HepG2 (cell line): ENCODE measurements around the gene HLCS.

Experiments
- JUND ChIP-seq: sonication (generic); formaldehyde crosslinking; IDR thresholded peaks from 2 replicates; pipeline ENCODE4 v1.8.0; 2022; ENCODE audit warnings: mild to moderate bottlenecking, missing genetic modification reagents
- KDM3A ChIP-seq: IDR thresholded peaks from 2 replicates; pipeline ENCODE4 v1.6.1; 2018; ENCODE audit warnings: low read depth, missing compliant biosample characterization
- NR3C1 ChIP-seq: sonication (generic); formaldehyde crosslinking; IDR thresholded peaks from 2 replicates; pipeline ENCODE4 v1.4.0; 2020; ENCODE audit warnings: missing genetic modification reagents

- TF ChIP-seq NR3C1 (CRISPR knock-in tag) (no peak), JUND (no peak), KDM3A (CRISPR knock-in tag) (no peak)
These were observed 2.5 kb upstream of the HLCS start for GRCh38 chr21:36968976-36969375.
